Lung (tissue), 12 donors: ENCODE measurements around the gene PARVB. TPM values are rescaled to one million over a fixed set of nuclear protein-coding genes. Genes with fewer than 3 reads are reported as not detected.

ENCODE experiments used
- ATAC-seq: fragments of 200-7000 bp; cut with Tn5 transposase; one replicate; pipeline ENCODE4 v1.9.1; 2020; ENCODE audit warnings: moderate number of reproducible peaks; ENCODE audit not compliant: insufficient read depth, low FRiP score
- DNase-seq, 3 donors: peaks; one replicate each; pipeline ENCODE4 v3.0.0-alpha.2; 2013 to 2017
- H3K27ac ChIP-seq, 2 donors: one replicate each; pipeline ENCODE4 v1.5.1; 2013; ENCODE audit warnings: mild to moderate bottlenecking in 2 of 2, moderate library complexity in 2 of 2, control low read depth in 1 of 2, inconsistent platforms in 1 of 2, low read depth in 1 of 2, low read length in 1 of 2
- H3K27me3 ChIP-seq, 3 donors: one replicate each; pipeline ENCODE4 v1.5.1; 2013; ENCODE audit warnings: low read length in 2 of 3; ENCODE audit not compliant: control insufficient read depth in 3 of 3, insufficient read depth in 3 of 3
- H3K36me3 ChIP-seq, 4 donors: one replicate each; pipeline ENCODE4 v1.5.1; 2013; ENCODE audit warnings: low read length in 4 of 4, mild to moderate bottlenecking in 1 of 4, moderate library complexity in 1 of 4; ENCODE audit not compliant: control insufficient read depth in 4 of 4, insufficient read depth in 4 of 4
- H3K4me1 ChIP-seq, 5 donors: one replicate each; pipeline ENCODE4 v1.5.1; 2013; ENCODE audit warnings: low read length in 5 of 5, mild to moderate bottlenecking in 2 of 5, moderate library complexity in 1 of 5; ENCODE audit not compliant: control insufficient read depth in 5 of 5, insufficient read depth in 5 of 5
- H3K4me3 ChIP-seq: one replicate; pipeline ENCODE4 v1.5.1; 2013; ENCODE audit warnings: mild to moderate bottlenecking, control low read depth, moderate library complexity
- H3K9ac ChIP-seq, 2 donors: one replicate each; pipeline ENCODE4 v1.5.1; 2013; ENCODE audit warnings: low read length in 2 of 2, control low read depth in 1 of 2; ENCODE audit not compliant: insufficient read depth in 1 of 2
- H3K9me3 ChIP-seq, 4 donors: one replicate each; pipeline ENCODE4 v1.5.1; 2013; ENCODE audit warnings: low read length in 3 of 4, mild to moderate bottlenecking in 1 of 4, moderate library complexity in 1 of 4; ENCODE audit not compliant: control insufficient read depth in 4 of 4, insufficient read depth in 3 of 4
- WGBS, 2 donors: extraction: QIAGEN DNeasy Blood & Tissue Kit; methylation state at CpG; one replicate each; pipeline ENCODE4 v1.1.7; 2013; 5-methylcytosine and 5-hydroxymethylcytosine counted together
- polyA plus RNA-seq, 2 donors: library from polyadenylated mRNA; stranded (reverse); fragments of 200-250 nt; gene quantifications; one replicate each; pipeline ENCODE4 v1.2.1, GENCODE V29; 2013
- total RNA-seq, 2 donors: library from RNA; depleted of rRNA in 1 of 2; stranded (reverse); fragments of >200 nt in 1 of 2; gene quantifications; one replicate each; pipeline ENCODE4 v1.2.1, GENCODE V29; 2014 to 2021
- TF ChIP-seq, protein P1 (sequence below): IDR thresholded peaks from 2 replicates; pipeline ENCODE4 v1.5.1; 2012; ENCODE audit warnings: mild to moderate bottlenecking; ENCODE audit errors: control extremely low read depth, extremely low read depth
- donor health status: control.
- donor health status: control.
- donor health status: Bipolar disorder and iron deficiency.
- donor health status: healthy.
- donor health status: DM: yes; HTN: yes; CAD: no.

The PARVB gene
- total and polyA plus RNA-seq, 4 donors, result 16.9 to 64.2 (median 49.7) TPM

DNA sequence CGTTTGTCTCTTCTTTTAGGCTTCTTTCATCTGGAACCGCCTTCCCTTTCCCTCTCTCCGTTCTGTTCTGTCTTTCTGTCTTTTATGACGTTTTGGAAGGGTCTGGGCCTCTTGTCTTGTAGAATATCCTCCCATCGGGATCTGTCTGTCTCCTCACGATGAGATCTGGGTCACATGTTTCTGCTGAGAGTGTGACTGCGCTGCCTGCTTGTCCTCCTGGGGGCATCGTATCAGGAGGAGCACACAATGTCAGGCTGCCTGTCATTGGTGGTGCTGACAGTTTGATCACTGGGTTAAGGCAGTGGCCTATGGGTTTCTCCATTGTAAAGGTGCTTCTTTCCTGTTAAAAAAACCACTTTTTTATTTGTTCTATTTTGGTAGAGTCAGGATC lies 96.2 kb downstream of the PARVB start:
- no peak overlapping the region for H3K4me3 ChIP-seq
- ATAC-seq, result no peak
- H3K9ac ChIP-seq, result no peak overlapping the region
- WGBS, 2 donors, result 92 to 95% methylated on average over 8 of the region's 8 CpGs
- no peaks in the 10 kb centered on the region for H3K27me3 ChIP-seq
- peaks cover 0 to 5% (median 0%) of the 10 kb centered on the region in 4 donors for H3K9me3 ChIP-seq
- H3K36me3 ChIP-seq, result peaks cover 0 to 3% (median 2%) of the 10 kb centered on the region in 4 donors
- peaks cover 0 to 2% (median 0%) of the 10 kb centered on the region in 5 donors for H3K4me1 ChIP-seq
- no peak overlapping the region for H3K27ac ChIP-seq
- no peak for DNase-seq
- TF ChIP-seq, protein P1, sequence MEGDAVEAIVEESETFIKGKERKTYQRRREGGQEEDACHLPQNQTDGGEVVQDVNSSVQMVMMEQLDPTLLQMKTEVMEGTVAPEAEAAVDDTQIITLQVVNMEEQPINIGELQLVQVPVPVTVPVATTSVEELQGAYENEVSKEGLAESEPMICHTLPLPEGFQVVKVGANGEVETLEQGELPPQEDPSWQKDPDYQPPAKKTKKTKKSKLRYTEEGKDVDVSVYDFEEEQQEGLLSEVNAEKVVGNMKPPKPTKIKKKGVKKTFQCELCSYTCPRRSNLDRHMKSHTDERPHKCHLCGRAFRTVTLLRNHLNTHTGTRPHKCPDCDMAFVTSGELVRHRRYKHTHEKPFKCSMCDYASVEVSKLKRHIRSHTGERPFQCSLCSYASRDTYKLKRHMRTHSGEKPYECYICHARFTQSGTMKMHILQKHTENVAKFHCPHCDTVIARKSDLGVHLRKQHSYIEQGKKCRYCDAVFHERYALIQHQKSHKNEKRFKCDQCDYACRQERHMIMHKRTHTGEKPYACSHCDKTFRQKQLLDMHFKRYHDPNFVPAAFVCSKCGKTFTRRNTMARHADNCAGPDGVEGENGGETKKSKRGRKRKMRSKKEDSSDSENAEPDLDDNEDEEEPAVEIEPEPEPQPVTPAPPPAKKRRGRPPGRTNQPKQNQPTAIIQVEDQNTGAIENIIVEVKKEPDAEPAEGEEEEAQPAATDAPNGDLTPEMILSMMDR, result no peak

DNA sequence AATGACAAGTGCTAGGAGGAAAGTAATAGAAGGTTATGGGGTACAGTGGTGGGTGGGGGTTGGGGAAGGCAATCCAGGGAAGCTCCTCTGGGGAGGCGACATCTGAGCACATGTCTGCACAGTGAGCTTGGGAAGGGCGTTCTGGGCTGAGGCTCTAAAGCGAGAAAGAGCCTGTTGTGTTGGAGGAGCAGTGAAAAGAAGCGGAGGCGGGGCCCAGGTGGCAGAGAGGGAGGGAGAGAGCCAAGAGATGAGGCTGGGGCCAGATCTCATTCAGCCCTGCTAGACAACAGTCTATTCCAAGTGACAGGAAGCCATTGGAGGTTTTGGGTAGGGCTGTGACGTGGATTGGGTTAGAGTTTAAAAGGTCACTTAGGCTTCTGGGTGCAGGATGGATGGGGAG lies 101.3 kb downstream of the PARVB start:
- DNase-seq (no peak), ATAC-seq (no peak)
- TF ChIP-seq, protein P1, result no peak
- H3K36me3 ChIP-seq, result peaks cover 0 to 6% (median 0%) of the 10 kb centered on the region in 4 donors
- H3K27ac ChIP-seq, result no peak overlapping the region
- 89 to 94% methylated on average over 6 of the region's 6 CpGs for whole genome bisulfite sequencing, 2 donors
- peaks cover 0 to 12% (median 4%) of the 10 kb centered on the region in 4 donors for H3K9me3 ChIP-seq
- no peaks in the 10 kb centered on the region for H3K27me3 ChIP-seq
- H3K4me1 ChIP-seq, result peaks cover 0 to 2% (median 0%) of the 10 kb centered on the region in 5 donors
- no peak overlapping the region for H3K4me3 ChIP-seq
- H3K9ac ChIP-seq, result no peak overlapping the region

DNA sequence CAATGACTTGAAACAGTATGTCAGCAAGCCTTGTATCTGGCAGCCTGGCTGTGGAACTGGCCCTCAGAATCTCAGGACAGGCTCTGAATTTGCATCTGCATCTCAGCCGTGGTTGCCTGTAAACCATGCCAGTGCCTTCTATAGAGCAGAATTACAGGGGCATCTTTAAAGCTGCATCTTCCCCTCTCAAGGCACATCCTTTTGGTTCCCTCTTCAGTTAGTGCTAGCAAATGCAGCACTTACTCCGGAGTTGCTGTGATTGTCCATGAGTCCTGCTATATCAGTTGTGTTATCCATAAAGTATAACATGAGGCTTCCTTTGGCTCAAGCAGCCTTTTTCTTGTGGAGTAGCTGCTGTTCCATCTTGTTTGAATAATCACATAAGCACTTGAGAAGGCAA lies 102.7 kb downstream of the PARVB start:
- DNase-seq, result no peak
- 92% methylated on average over 2 of the region's 2 CpGs for WGBS, 2 donors

More for the DNA sequence above, 102.7 kb downstream of the PARVB start:
- H3K27me3 ChIP-seq, result no peaks in the 10 kb centered on the region
- H3K27ac ChIP-seq, result no peak overlapping the region
- H3K4me1 ChIP-seq, result peaks cover 0 to 2% (median 0%) of the 10 kb centered on the region in 5 donors
- no peak for ATAC-seq
- H3K4me3 ChIP-seq, result no peak overlapping the region
- peaks cover 0 to 6% (median 1%) of the 10 kb centered on the region in 4 donors for H3K36me3 ChIP-seq
- TF ChIP-seq, protein P1, result no peak
- H3K9ac ChIP-seq, result no peak overlapping the region
- H3K9me3 ChIP-seq, result peaks cover 0 to 8% (median 4%) of the 10 kb centered on the region in 4 donors
